ENCODE data around the gene NT5C3A.

NT5C3A gene

DNA sequence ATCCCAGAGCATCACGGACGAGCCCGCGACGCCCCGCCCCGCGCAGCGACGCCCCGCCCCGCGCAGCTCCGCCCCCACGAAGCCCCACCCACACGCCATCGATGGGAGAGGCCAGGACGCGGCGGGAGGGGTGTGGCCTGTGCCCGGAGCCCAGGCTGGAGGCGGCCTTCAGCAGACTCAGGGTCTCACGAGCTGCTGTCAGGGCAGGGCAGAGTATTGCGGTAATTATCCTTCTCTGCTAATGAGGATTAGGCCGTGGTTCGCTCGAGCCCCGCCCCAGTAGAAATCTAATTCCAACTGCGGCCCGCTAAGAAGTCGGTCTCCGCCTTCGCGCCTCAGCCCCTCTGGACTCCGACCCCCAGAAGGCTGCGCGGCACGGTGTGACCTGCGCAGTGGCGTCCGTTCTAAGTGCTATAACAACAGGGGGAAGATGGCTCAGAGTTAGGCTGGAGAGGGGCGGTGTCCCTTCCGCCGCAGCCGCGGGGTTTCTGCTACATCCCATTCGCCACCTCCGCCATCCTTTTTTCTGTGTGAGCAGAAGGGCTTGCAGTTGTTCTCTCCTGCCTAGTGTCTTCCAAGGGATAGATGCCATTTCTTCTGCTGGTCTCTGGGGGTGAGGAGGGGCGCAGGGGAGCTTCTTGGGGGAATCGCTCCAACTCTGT is 337 bp upstream of the NT5C3A start (continued):
- TF ChIP-seq, protein P1, sequence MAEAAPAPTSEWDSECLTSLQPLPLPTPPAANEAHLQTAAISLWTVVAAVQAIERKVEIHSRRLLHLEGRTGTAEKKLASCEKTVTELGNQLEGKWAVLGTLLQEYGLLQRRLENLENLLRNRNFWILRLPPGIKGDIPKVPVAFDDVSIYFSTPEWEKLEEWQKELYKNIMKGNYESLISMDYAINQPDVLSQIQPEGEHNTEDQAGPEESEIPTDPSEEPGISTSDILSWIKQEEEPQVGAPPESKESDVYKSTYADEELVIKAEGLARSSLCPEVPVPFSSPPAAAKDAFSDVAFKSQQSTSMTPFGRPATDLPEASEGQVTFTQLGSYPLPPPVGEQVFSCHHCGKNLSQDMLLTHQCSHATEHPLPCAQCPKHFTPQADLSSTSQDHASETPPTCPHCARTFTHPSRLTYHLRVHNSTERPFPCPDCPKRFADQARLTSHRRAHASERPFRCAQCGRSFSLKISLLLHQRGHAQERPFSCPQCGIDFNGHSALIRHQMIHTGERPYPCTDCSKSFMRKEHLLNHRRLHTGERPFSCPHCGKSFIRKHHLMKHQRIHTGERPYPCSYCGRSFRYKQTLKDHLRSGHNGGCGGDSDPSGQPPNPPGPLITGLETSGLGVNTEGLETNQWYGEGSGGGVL (tag by site-specific recombination; IDR thresholded peaks at IDR 0.05) = no peak
- TF ChIP-seq ZNF629 (tag by site-specific recombination; IDR thresholded peaks at IDR 0.05) (peak; percentile 39; the same call in 1 of the 2 replicates), ZXDB (tag by site-specific recombination; IDR thresholded peaks at IDR 0.05) (peak; percentile 44), ZNF138 (tag by site-specific recombination; IDR thresholded peaks at IDR 0.05; ENCODE audit: borderline replicate concordance) (no peak), ZNF707 (tag by site-specific recombination; IDR thresholded peaks at IDR 0.05) (no peak), ZNF549 (tag by site-specific recombination; IDR thresholded peaks at IDR 0.05) (no peak), ZNF433 (tag by site-specific recombination; IDR thresholded peaks at IDR 0.05; ENCODE audit: low read depth) (no peak), ZNF670 (tag by site-specific recombination; IDR thresholded peaks at IDR 0.05; ENCODE audit: low read depth) (no peak), BCL11A (tag by site-specific recombination; IDR thresholded peaks at IDR 0.05; ENCODE audit: low read depth) (no peak), ZNF292 (tag by site-specific recombination; IDR thresholded peaks at IDR 0.05; ENCODE audit: borderline replicate concordance, low read depth) (no peak), ZBTB20 (tag by site-specific recombination; IDR thresholded peaks at IDR 0.05) (peak; percentile 32; the same call in 1 of the 2 replicates), ZNF24 (tag by site-specific recombination; IDR thresholded peaks at IDR 0.05) (no peak), ZIC2 (tag by site-specific recombination; IDR thresholded peaks at IDR 0.05) (peak; percentile 22; the same call in 1 of the 2 replicates), KLF8 (tag by site-specific recombination; IDR thresholded peaks at IDR 0.05) (peak; percentile 85), ZNF146 (tag by site-specific recombination; IDR thresholded peaks at IDR 0.05) (no peak), ZNF140 (tag by site-specific recombination; IDR thresholded peaks at IDR 0.05) (no peak), ZFHX2 (tag by site-specific recombination; conservative IDR thresholded peaks at IDR 0.05) (peak; percentile 30; the same call in 1 of the 2 replicates), ZNF610 (tag by site-specific recombination; IDR thresholded peaks at IDR 0.05; ENCODE audit: borderline replicate concordance) (no peak), ZNF555 (tag by site-specific recombination; conservative IDR thresholded peaks at IDR 0.05) (no peak), ZFP37 (tag by site-specific recombination; IDR thresholded peaks at IDR 0.05) (no peak), ZNF677 (tag by site-specific recombination; IDR thresholded peaks at IDR 0.05) (no peak), OSR2 (tag by site-specific recombination; IDR thresholded peaks at IDR 0.05) (no peak), ZNF404 (tag by site-specific recombination; IDR thresholded peaks at IDR 0.05) (no peak), ZNF654 (tag by site-specific recombination; IDR thresholded peaks at IDR 0.05; ENCODE audit: low read depth) (no peak), ZNF701 (tag by site-specific recombination; IDR thresholded peaks at IDR 0.05) (no peak)
- TF ChIP-seq, protein P2, sequence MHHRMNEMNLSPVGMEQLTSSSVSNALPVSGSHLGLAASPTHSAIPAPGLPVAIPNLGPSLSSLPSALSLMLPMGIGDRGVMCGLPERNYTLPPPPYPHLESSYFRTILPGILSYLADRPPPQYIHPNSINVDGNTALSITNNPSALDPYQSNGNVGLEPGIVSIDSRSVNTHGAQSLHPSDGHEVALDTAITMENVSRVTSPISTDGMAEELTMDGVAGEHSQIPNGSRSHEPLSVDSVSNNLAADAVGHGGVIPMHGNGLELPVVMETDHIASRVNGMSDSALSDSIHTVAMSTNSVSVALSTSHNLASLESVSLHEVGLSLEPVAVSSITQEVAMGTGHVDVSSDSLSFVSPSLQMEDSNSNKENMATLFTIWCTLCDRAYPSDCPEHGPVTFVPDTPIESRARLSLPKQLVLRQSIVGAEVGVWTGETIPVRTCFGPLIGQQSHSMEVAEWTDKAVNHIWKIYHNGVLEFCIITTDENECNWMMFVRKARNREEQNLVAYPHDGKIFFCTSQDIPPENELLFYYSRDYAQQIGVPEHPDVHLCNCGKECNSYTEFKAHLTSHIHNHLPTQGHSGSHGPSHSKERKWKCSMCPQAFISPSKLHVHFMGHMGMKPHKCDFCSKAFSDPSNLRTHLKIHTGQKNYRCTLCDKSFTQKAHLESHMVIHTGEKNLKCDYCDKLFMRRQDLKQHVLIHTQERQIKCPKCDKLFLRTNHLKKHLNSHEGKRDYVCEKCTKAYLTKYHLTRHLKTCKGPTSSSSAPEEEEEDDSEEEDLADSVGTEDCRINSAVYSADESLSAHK (tag by site-specific recombination; IDR thresholded peaks at IDR 0.05) = no peak
- TF ChIP-seq, protein P3, sequence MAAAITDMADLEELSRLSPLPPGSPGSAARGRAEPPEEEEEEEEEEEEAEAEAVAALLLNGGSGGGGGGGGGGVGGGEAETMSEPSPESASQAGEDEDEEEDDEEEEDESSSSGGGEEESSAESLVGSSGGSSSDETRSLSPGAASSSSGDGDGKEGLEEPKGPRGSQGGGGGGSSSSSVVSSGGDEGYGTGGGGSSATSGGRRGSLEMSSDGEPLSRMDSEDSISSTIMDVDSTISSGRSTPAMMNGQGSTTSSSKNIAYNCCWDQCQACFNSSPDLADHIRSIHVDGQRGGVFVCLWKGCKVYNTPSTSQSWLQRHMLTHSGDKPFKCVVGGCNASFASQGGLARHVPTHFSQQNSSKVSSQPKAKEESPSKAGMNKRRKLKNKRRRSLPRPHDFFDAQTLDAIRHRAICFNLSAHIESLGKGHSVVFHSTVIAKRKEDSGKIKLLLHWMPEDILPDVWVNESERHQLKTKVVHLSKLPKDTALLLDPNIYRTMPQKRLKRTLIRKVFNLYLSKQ (tag by site-specific recombination; IDR thresholded peaks at IDR 0.05; ENCODE audit: borderline replicate concordance) = no peak
- TF ChIP-seq, protein P4, sequence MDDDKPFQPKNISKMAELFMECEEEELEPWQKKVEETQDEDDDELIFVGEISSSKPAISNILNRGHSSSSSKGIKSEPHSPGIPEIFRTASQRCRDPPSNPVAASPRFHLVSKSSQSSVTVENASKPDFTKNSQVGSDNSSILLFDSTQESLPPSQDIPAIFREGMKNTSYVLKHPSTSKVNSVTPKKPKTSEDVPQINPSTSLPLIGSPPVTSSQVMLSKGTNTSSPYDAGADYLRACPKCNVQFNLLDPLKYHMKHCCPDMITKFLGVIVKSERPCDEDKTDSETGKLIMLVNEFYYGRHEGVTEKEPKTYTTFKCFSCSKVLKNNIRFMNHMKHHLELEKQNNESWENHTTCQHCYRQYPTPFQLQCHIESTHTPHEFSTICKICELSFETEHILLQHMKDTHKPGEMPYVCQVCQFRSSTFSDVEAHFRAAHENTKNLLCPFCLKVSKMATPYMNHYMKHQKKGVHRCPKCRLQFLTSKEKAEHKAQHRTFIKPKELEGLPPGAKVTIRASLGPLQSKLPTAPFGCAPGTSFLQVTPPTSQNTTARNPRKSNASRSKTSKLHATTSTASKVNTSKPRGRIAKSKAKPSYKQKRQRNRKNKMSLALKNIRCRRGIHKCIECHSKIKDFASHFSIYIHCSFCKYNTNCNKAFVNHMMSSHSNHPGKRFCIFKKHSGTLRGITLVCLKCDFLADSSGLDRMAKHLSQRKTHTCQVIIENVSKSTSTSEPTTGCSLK (tag by site-specific recombination; IDR thresholded peaks at IDR 0.05) = no peak
- TF ChIP-seq, protein P5, sequence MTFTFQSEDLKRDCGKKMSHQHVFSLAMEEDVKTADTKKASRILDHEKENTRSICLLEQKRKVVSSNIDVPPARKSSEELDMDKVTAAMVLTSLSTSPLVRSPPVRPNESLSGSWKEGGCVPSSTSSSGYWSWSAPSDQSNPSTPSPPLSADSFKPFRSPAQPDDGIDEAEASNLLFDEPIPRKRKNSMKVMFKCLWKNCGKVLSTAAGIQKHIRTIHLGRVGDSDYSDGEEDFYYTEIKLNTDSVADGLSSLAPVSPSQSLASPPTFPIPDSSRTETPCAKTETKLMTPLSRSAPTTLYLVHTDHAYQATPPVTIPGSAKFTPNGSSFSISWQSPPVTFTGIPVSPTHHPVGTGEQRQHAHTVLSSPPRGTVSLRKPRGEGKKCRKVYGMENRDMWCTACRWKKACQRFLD (tag by site-specific recombination; IDR thresholded peaks at IDR 0.05) = no peak

Measured in HEK293 (cell line).